GM23338 (cell line): ENCODE measurements around the gene AMPH. TPM values are rescaled to one million over a fixed set of nuclear protein-coding genes. Genes with fewer than 3 reads are reported as not detected.

Experiments
- ATAC-seq: fragments of 200-7000 bp; cut with Tn5 transposase; 3 replicates; pipeline ENCODE4 v1.9.1; 2020
- DNase-seq: peaks from one replicate; pipeline ENCODE4 v3.0.0-alpha.2; 2015; ENCODE audit warnings: low spot score
- H2AFZ ChIP-seq: fragments of 200-600 bp; sonication (generic); 2 replicates; pipeline ENCODE4 v1.8.0; 2016; ENCODE audit warnings: antibody characterized with exemption, mild to moderate bottlenecking, moderate library complexity
- H3F3A ChIP-seq: fragments of 200-600 bp; sonication (generic); replicated peaks from 2 replicates; pipeline ENCODE4 v1.8.0; 2017; ENCODE audit warnings: antibody characterized with exemption, mixed run types, low read depth
- H3K27ac ChIP-seq: fragments of 200-600 bp; sonication (generic); 2 replicates; pipeline ENCODE4 v1.6.1; 2016; ENCODE audit warnings: low read depth
- H3K27me3 ChIP-seq: fragments of 200-600 bp; sonication (generic); 2 replicates; pipeline ENCODE4 v1.8.0; 2016; ENCODE audit warnings: mild to moderate bottlenecking, mixed run types, moderate library complexity; ENCODE audit not compliant: insufficient read depth
- H3K36me3 ChIP-seq: fragments of 200-600 bp; sonication (generic); 2 replicates; pipeline ENCODE4 v1.8.0; 2016; ENCODE audit warnings: mild to moderate bottlenecking; ENCODE audit not compliant: insufficient read depth
- H3K4me1 ChIP-seq: fragments of 200-600 bp; sonication (generic); 2 replicates; pipeline ENCODE4 v1.8.0; 2016; ENCODE audit warnings: mild to moderate bottlenecking, moderate library complexity; ENCODE audit not compliant: insufficient read depth
- H3K4me2 ChIP-seq: fragments of 200-600 bp; sonication (generic); 2 replicates; pipeline ENCODE4 v1.7.1; 2017; ENCODE audit warnings: mixed run types
- H3K4me3 ChIP-seq: fragments of 200-600 bp; sonication (generic); 2 replicates; pipeline ENCODE4 v1.6.1; 2016; ENCODE audit warnings: mixed run types
- H3K79me2 ChIP-seq: fragments of 200-600 bp; sonication (generic); replicated peaks from 2 replicates; pipeline ENCODE4 v1.8.0; 2017; ENCODE audit warnings: mild to moderate bottlenecking; ENCODE audit not compliant: insufficient read depth
- H3K9me2 ChIP-seq: fragments of 200-600 bp; sonication (generic); 2 replicates; pipeline ENCODE4 v1.8.0; 2017; ENCODE audit not compliant: insufficient read depth
- H4K20me1 ChIP-seq: fragments of 200-600 bp; sonication (generic); replicated peaks from 2 replicates; pipeline ENCODE4 v1.8.0; 2017; ENCODE audit warnings: mild to moderate bottlenecking; ENCODE audit not compliant: insufficient read depth
- H3K27ac Mint-ChIP-seq: 2 replicates; pipeline ENCODE4 v1.8.0; 2020; ENCODE audit warnings: inconsistent platforms, mild to moderate bottlenecking, moderate library complexity, mixed read lengths
- H3K27me3 Mint-ChIP-seq: 3 replicates; pipeline ENCODE4 v1.8.0; 2022; ENCODE audit warnings: low read depth, mild to moderate bottlenecking, moderate library complexity, mixed read lengths, inconsistent platforms; ENCODE audit not compliant: insufficient read depth, poor library complexity
- H3K36me3 Mint-ChIP-seq: 3 replicates; pipeline ENCODE4 v1.8.0; 2021; ENCODE audit warnings: low read depth, mild to moderate bottlenecking, inconsistent platforms, moderate library complexity, mixed read lengths
- H3K4me1 Mint-ChIP-seq: 3 replicates; pipeline ENCODE4 v1.8.0; 2020; ENCODE audit warnings: mild to moderate bottlenecking, inconsistent platforms, mixed read lengths
- H3K4me3 Mint-ChIP-seq: 3 replicates; pipeline ENCODE4 v1.8.0; 2021; ENCODE audit warnings: moderate library complexity, mild to moderate bottlenecking, inconsistent platforms, mixed read lengths
- H3K9me3 Mint-ChIP-seq: 3 replicates; pipeline ENCODE4 v1.8.0; 2020; ENCODE audit warnings: moderate library complexity, mild to moderate bottlenecking, inconsistent platforms, mixed read lengths
- CREB1 ChIP-seq: fragments of 250-450 bp; sonication (Bioruptor Pico); IDR thresholded peaks from 2 replicates; pipeline ENCODE4 v1.5.0; 2020; ENCODE audit warnings: low read depth, mild to moderate bottlenecking, moderate library complexity
- EZH2 ChIP-seq: fragments of 200-600 bp; sonication (generic); IDR thresholded peaks from one replicate; pipeline ENCODE4 v1.8.0; 2017; ENCODE audit warnings: antibody characterized with exemption, mild to moderate bottlenecking, low read depth; ENCODE audit not compliant: unreplicated experiment
- EZH2phosphoT487 ChIP-seq: fragments of 200-600 bp; sonication (generic); IDR thresholded peaks from one replicate; pipeline ENCODE4 v1.8.1; 2018; ENCODE audit warnings: antibody characterized with exemption; ENCODE audit not compliant: unreplicated experiment
- JUNB ChIP-seq: IDR thresholded peaks from one replicate; pipeline ENCODE4 v1.6.1; 2016; ENCODE audit warnings: antibody characterized with exemption; ENCODE audit not compliant: unreplicated experiment
- NANOG ChIP-seq: IDR thresholded peaks from 2 replicates; pipeline ENCODE4 v1.6.1; 2016; ENCODE audit warnings: antibody characterized with exemption, borderline replicate concordance
- POLR2AphosphoS5 ChIP-seq: IDR thresholded peaks from 2 replicates; pipeline ENCODE4 v1.6.1; 2016; ENCODE audit warnings: antibody characterized with exemption, low read depth
- REST ChIP-seq: IDR thresholded peaks from one replicate; pipeline ENCODE4 v1.6.1; 2018; ENCODE audit warnings: antibody characterized with exemption; ENCODE audit not compliant: unreplicated experiment
- ZNF114 ChIP-seq: fragments of 250-450 bp; sonication (Bioruptor Pico); IDR thresholded peaks from 2 replicates; pipeline ENCODE4 v1.5.0; 2020; ENCODE audit warnings: mild to moderate bottlenecking, moderate library complexity
- ZNF331 ChIP-seq: fragments of 250-450 bp; sonication (Bioruptor Pico); IDR thresholded peaks from 2 replicates; pipeline ENCODE4 v1.5.0; 2020; ENCODE audit warnings: low read depth, mild to moderate bottlenecking, moderate library complexity
- polyA plus RNA-seq: library from polyadenylated mRNA; unstranded; fragments of >200 nt; fragmentation: Nextera tagmentation; extraction: Ambion mirVana; gene quantifications from 2 replicates; pipeline ENCODE4 v1.2.1, GENCODE V29; 2016
- total RNA-seq: library from RNA; depleted of rRNA; stranded (reverse); fragments of >200 nt; shearing (Covaris generic); gene quantifications from 2 replicates; pipeline ENCODE4 v1.2.3, GENCODE V29; 2014
- TF ChIP-seq, protein P1 (sequence below), 2 experiments: fragments of 200-600 bp in 1 of 2; sonication (generic) in 1 of 2; conservative IDR thresholded peaks; 2 replicates each; pipeline versions ENCODE4 v1.5.1 to v1.6.1; 2016 to 2017; ENCODE audit warnings: antibody characterized with exemption in 2 of 2, low read depth in 2 of 2, mild to moderate bottlenecking in 2 of 2, moderate library complexity in 1 of 2

Gene AMPH
- total and polyA plus RNA-seq, 2 experiments from 2014 or later, result 4.8 to 10.2 TPM

DNA sequence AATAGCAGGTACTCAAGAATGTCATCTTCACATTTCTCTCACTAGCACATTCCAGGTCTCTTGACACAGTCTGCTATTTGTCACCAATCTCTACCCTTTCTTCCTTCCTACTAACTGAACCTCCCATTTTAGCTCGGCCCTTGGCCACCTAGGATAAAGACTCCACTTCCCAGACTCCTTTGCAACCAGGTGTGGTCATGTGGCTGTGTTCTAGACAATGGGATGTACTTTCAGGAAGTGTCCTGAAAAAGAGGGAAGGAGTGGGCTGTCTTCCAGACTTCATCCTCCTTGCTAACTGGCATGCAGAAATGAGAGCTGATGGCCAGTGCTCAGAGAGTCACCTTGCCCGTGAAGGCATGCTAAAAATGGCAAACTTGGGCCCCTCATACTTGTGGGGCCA lies 139.2 kb downstream of the AMPH start (continued):
- no peak for TF ChIP-seq EZH2phosphoT487
- TF ChIP-seq JUNB, result no peak
- TF ChIP-seq ZNF331 (CRISPR knock-in tag), result no peak
- TF ChIP-seq CREB1 (CRISPR knock-in tag), result no peak
- TF ChIP-seq, protein P1, sequence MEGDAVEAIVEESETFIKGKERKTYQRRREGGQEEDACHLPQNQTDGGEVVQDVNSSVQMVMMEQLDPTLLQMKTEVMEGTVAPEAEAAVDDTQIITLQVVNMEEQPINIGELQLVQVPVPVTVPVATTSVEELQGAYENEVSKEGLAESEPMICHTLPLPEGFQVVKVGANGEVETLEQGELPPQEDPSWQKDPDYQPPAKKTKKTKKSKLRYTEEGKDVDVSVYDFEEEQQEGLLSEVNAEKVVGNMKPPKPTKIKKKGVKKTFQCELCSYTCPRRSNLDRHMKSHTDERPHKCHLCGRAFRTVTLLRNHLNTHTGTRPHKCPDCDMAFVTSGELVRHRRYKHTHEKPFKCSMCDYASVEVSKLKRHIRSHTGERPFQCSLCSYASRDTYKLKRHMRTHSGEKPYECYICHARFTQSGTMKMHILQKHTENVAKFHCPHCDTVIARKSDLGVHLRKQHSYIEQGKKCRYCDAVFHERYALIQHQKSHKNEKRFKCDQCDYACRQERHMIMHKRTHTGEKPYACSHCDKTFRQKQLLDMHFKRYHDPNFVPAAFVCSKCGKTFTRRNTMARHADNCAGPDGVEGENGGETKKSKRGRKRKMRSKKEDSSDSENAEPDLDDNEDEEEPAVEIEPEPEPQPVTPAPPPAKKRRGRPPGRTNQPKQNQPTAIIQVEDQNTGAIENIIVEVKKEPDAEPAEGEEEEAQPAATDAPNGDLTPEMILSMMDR (conservative IDR thresholded peaks at IDR 0.05; ENCODE audit: low read depth in 2 of 2), result no peak
- no peak for TF ChIP-seq EZH2
- TF ChIP-seq REST, result no peak
- TF ChIP-seq POLR2AphosphoS5, result no peak

- Mint-ChIP-seq H3K9me3 (no peaks in the 10 kb centered on the region), H3K4me1 (no peaks in the 10 kb centered on the region), H3K36me3 (no peaks in the 10 kb centered on the region), H3K4me3 (no peak overlapping the region), H3K27me3 (no peaks in the 10 kb centered on the region), H3K27ac (no peak overlapping the region)
- H3K36me3 ChIP-seq, result no peaks in the 10 kb centered on the region
- H4K20me1 ChIP-seq, result no peaks in the 10 kb centered on the region
- H3K4me3 ChIP-seq, result no peak overlapping the region
- no peak for DNase-seq
- H3K4me1 ChIP-seq, result no peaks in the 10 kb centered on the region
- H3K9me2 ChIP-seq, result no peaks in the 10 kb centered on the region
- no peaks in the 10 kb centered on the region for H3K79me2 ChIP-seq
- no peak overlapping the region for H3K27ac ChIP-seq
- no peaks in the 10 kb centered on the region for H3F3A ChIP-seq
- no peak for ATAC-seq
- H3K4me2 ChIP-seq, result no peak overlapping the region
- no peaks in the 10 kb centered on the region for H3K27me3 ChIP-seq
- no peak overlapping the region for H2AFZ ChIP-seq
- TF ChIP-seq REST, result no peak
- no peak for TF ChIP-seq NANOG
- no peak for TF ChIP-seq JUNB
- TF ChIP-seq ZNF114 (CRISPR knock-in tag), result no peak
- TF ChIP-seq EZH2phosphoT487, result no peak
- no peak for TF ChIP-seq CREB1 (CRISPR knock-in tag)
- TF ChIP-seq, protein P1 (conservative IDR thresholded peaks at IDR 0.05; ENCODE audit: low read depth in 2 of 2), result no peak
- TF ChIP-seq EZH2, result no peak
These were observed 148.7 kb downstream of the AMPH start for GRCh38 chr7:38482521-38482920.
